Heart right ventricle (tissue), 16 donors: Measurements from ENCODE around the gene LRRIQ4. TPM values are rescaled to one million over a fixed set of nuclear protein-coding genes. Genes with fewer than 3 reads are reported as not detected.
A peak's percentile ranks its signal among the peaks of the same experiment; 100 is the strongest.

ENCODE experiments used
- ATAC-seq, 8 donors: fragments of 200-7000 bp; cut with Tn5 transposase; one replicate each; pipeline ENCODE4 v1.9.1; 2020; ENCODE audit warnings: mild to moderate bottlenecking in 8 of 8, moderate library complexity in 8 of 8, moderate number of reproducible peaks in 1 of 8
- DNase-seq, 2 donors: peaks; one replicate each; pipeline ENCODE4 v3.0.0-alpha.2; 2020
- H3K27ac ChIP-seq, 10 donors: fragments of 200-600 bp; sonication (generic) in 2 of 10; one replicate each; pipeline versions ENCODE4 v1.5.0 to v1.8.0; 2020 to 2022; ENCODE audit warnings: mild to moderate bottlenecking in 3 of 10
- H3K27me3 ChIP-seq, 7 donors: fragments of 200-600 bp; one replicate each; pipeline ENCODE4 v1.8.0; 2021 to 2022; ENCODE audit warnings: mild to moderate bottlenecking in 2 of 7
- H3K36me3 ChIP-seq, 9 donors: fragments of 200-600 bp; sonication (generic) in 1 of 9; one replicate each; pipeline versions ENCODE4 v1.5.0 to v1.8.0; 2020 to 2022; ENCODE audit warnings: mild to moderate bottlenecking in 2 of 9
- H3K4me1 ChIP-seq, 9 donors: fragments of 200-600 bp; sonication (generic) in 1 of 9; one replicate each; pipeline versions ENCODE4 v1.5.0 to v1.8.0; 2020 to 2022; ENCODE audit warnings: mild to moderate bottlenecking in 4 of 9
- H3K4me3 ChIP-seq, 10 donors: fragments of 200-600 bp; sonication (generic) in 2 of 10; one replicate each; pipeline versions ENCODE4 v1.5.0 to v1.8.0; 2020 to 2022; ENCODE audit warnings: mild to moderate bottlenecking in 7 of 10, moderate library complexity in 2 of 10
- H3K9me3 ChIP-seq, 11 donors: fragments of 200-600 bp in 10 of 11; sonication (generic) in 2 of 11; one replicate each; pipeline versions ENCODE4 v1.5.0 to v1.8.0; 2013 to 2022; ENCODE audit warnings: mild to moderate bottlenecking in 2 of 11, control low read depth in 1 of 11, moderate library complexity in 1 of 11
- CTCF ChIP-seq, 9 donors: fragments of 200-600 bp; sonication (generic) in 2 of 9; IDR thresholded peaks; one replicate each; pipeline versions ENCODE4 v1.5.0 to v1.8.0; 2021 to 2022; ENCODE audit warnings: antibody characterized with exemption in 9 of 9, mild to moderate bottlenecking in 5 of 9, moderate library complexity in 1 of 9
- WGBS, 2 donors: extraction: QIAGEN DNeasy Blood & Tissue Kit; methylation state at CpG; one replicate each; pipeline ENCODE4 v1.1.7; 2013; ENCODE audit warnings: inconsistent platforms in 1 of 2; 5-methylcytosine and 5-hydroxymethylcytosine counted together
- intact Hi-C, 10 donors: fragments of 100-400 bp; cut with DNase I; formaldehyde crosslinking; loops; one replicate each; pipeline versions ENCODE4 v1.11.1 to v1.14.2; 2022
- polyA plus RNA-seq, 2 donors: library from polyadenylated mRNA; stranded (reverse); fragments of 200-250 nt; gene quantifications; one replicate each; pipeline ENCODE4 v1.2.3, GENCODE V29; 2013
- total RNA-seq, 10 donors: library from RNA; stranded (reverse); fragmentation: NEBNext Ultra II Directional in 3 of 10; extraction: Animal tissue kit (Norgen Biotek cat#: 25700) in 3 of 10; gene quantifications; one replicate each; pipeline versions ENCODE4 v1.2.1 to v1.2.4, GENCODE V29; 2021 to 2023
- donor health status: Arrhythmogenic right ventricular cardiomyopathy.
- donor health status: ischemic (EF 13 %, LVEDD 7.1; RV severe dilation, severe dysfunction).
- donor health status: healthy with polysubstance abuse.
- donor health status: DM: no; HTN: yes; CAD: no.
- donor health status: DM: no; HTN: no; CAD: no.
- donor health status: ischemic (EF 25% LVEDD 6.9; RV normal size, moderate dysfunction).
- donor health status: ischemic (EF 25% LVEDD 5.7; RV mildly dilated, moderate dysfunction).
- donor health status: healthy.
- donor health status: DM: yes; HTN: yes; CAD: no.
- donor health status: Ischemic cardiomyopathy.
- donor health status: ischemic (EF 35%, LVEDD 5.7; RV mildly dilated, moderate dysfunction).
- donor health status: nonischemic (EF 11% LVEDD 7.7; RV severe dilation, severe dysfunction).
- donor health status: DM: yes; HTN: yes; CAD: no.
- donor health status: PGD.
- donor health status: ischemic (EF 29% LVEDD 5.4; RV normal size, mild dysfunction).
- donor health status: nonischemic (EF 23%, LVEDD 6.1; RV moderate dilation, normal function).

LRRIQ4 gene
- total and polyA plus RNA-seq, 12 donors = 0.14 to 0.24 TPM; not detected in 10

DNA sequence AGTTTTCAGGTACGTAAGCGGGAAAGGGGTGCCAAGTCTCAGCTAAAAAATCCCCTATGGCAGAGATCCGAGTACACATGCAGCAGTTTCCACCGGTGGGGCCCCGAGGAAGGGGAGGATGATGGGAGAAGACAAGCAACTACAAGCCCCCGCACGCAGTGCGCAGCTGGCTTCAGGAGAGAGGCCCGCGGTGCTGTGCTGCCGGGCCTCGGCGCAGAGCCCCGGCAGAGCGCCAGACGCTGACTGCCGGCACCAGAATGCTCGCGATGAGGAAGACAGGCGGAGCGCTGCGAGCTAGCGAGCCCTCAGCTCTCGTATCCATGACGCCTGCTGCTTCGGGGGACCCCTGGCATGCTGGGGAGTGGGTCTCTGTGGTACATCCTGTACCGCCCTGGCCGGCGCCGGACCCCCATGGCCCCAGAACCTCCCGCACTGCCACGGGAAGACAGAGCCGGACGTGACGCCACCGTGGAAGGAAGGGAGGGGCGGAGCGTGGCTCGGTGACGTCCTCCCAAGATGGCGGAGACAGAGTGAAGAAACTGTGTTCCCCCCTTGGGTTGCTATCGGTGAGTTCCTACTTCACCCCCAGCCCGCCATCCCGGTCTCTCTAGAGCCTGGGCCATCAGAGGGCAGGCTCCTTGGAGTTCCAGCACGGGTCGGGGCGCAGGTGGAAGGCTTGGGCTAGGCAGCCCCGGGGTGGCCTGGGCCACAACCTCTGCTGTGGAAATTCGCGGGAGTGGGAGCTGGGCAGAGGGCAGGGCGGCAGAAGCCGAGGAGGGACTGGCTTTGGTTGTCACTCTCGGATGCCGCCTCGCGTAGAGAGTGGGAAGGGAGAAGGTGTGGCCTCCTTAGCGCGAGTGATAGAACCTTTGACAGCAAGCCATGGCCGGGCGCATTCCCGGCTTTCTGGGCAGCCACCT is 39.5 kb upstream of the LRRIQ4 start, which contains the start of gene MYNN:
Gene MYNN, plus strand, starts transcription at position 500 of the 920 bp plus-strand sequence. CDS start 900 bp downstream, outside the sequence.
- H3K4me3 ChIP-seq = peak within 1 kb of the TSS; percentile 67 to 94 (median 87)
- peak within 1 kb of the TSS; percentile 95 to 100 (median 98) for H3K27ac ChIP-seq
- DNase-seq (peak; percentile 92 to 94), ATAC-seq (peak; percentile 94 to 97 (median 96))
- H3K4me1 ChIP-seq = peaks cover 5 to 37% (median 28%) of the 10 kb centered on the region in 9 donors
- intact Hi-C loops = loop anchor here in 4 of 10 donors (5.0 to 10.0 kb wide), 4 partner anchors 194 to 1728 kb away; partner anchors contain the start of gene SEC62 (in 1 of the 4)
- peak in 3 of 9 donors; percentile 8 to 32 (median 20) for TF ChIP-seq CTCF (IDR thresholded peaks at IDR 0.05)
- H3K36me3 ChIP-seq = peaks cover 0 to 41% (median 9%) of the 10 kb centered on the region in 9 donors
- peaks cover 0 to 4% (median 0%) of the 10 kb centered on the region in 11 donors for H3K9me3 ChIP-seq
- no peaks in the 10 kb centered on the region for H3K27me3 ChIP-seq
- WGBS, 2 donors = 0% methylated on average over 61 of the region's 61 CpGs

GRCh38 chr3:169774186-169774585 is 38.5 kb upstream of the LRRIQ4 start:
- no peak for TF ChIP-seq CTCF (IDR thresholded peaks at IDR 0.05)
- no peaks in the 10 kb centered on the region for H3K27me3 ChIP-seq
- peaks cover 5 to 37% (median 29%) of the 10 kb centered on the region in 9 donors for H3K4me1 ChIP-seq
- ATAC-seq (no peak), DNase-seq (no peak)
- 42 to 51% methylated on average over 5 of the region's 5 CpGs for WGBS, 2 donors
- H3K36me3 ChIP-seq = peaks cover 0 to 51% (median 9%) of the 10 kb centered on the region in 9 donors
- peak overlapping the region; percentile 67 to 94 (median 87) for H3K4me3 ChIP-seq
- peak overlapping the region in 5 of 10 donors; percentile 95 to 99 (median 99) for H3K27ac ChIP-seq
- no peaks in the 10 kb centered on the region for H3K9me3 ChIP-seq
- intact Hi-C loops = loop anchor here in 4 of 10 donors (5.0 to 10.0 kb wide), 4 partner anchors 193 to 1729 kb away; partner anchors contain the start of gene SEC62 (in 1 of the 4)

- peaks cover 0 to 87% (median 40%) of the 10 kb centered on the region in 9 donors for H3K36me3 ChIP-seq
- H3K27ac ChIP-seq = no peak overlapping the region
- TF ChIP-seq CTCF (IDR thresholded peaks at IDR 0.05) = no peak
- H3K4me1 ChIP-seq = peaks cover 5 to 46% (median 43%) of the 10 kb centered on the region in 9 donors
- ATAC-seq = no peak
- intact Hi-C loops = loop anchor here in 3 of 10 donors (10.0 kb wide), 3 partner anchors 207 to 1733 kb away; no protein-coding TSS in a partner anchor
- no peak for DNase-seq
- 78 to 95% methylated on average over 4 of the region's 4 CpGs for WGBS, 2 donors
- H3K9me3 ChIP-seq = no peaks in the 10 kb centered on the region
- no peak overlapping the region for H3K4me3 ChIP-seq
- no peaks in the 10 kb centered on the region for H3K27me3 ChIP-seq
Observed at GRCh38 chr3:169777822-169778221, 34.8 kb upstream of the LRRIQ4 start.

DNA sequence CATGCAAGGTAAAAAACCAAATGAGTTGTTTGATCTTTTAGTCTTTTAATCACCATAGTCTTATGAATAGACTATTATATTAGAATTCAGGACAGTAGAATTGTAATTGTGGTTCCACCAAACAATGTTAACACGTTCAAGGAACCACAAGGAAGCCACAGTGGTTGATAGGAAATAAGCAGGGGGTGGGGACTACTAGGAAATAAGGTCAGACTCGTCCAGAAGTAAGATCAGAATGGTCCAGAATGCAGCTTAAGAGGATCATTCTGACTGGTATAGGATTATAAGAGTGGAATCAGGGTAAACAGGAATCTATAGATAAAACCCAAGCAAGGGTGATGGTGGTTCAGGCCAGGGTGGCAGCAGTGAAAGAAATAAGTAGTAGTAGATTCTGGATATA is 31.9 kb upstream of the LRRIQ4 start:
- no peak overlapping the region for H3K27ac ChIP-seq
- ATAC-seq = no peak
- 63 to 77% methylated on average over 2 of the region's 2 CpGs for WGBS, 2 donors

More for the DNA sequence above, 31.9 kb upstream of the LRRIQ4 start:
- no peak overlapping the region for H3K4me3 ChIP-seq
- H3K9me3 ChIP-seq = no peaks in the 10 kb centered on the region
- peaks cover 0 to 27% (median 23%) of the 10 kb centered on the region in 9 donors for H3K4me1 ChIP-seq
- H3K27me3 ChIP-seq = no peaks in the 10 kb centered on the region
- peaks cover 0 to 100% (median 54%) of the 10 kb centered on the region in 9 donors for H3K36me3 ChIP-seq
- intact Hi-C loops = loop anchor here in 1 of 10 donors (10.0 kb wide), 1 partner anchor 194 kb away; no protein-coding TSS in a partner anchor
- no peak for TF ChIP-seq CTCF (IDR thresholded peaks at IDR 0.05)
- DNase-seq = no peak
